Gastrocnemius medialis (tissue), 4 donors: Measurements from ENCODE around the gene PTGES2.

Source experiments
- CTCF ChIP-seq, 5 experiments: fragments of 450-650 bp in 3 of 5; fragments of 200-600 bp in 2 of 5; sonication (generic) in 2 of 5; IDR thresholded peaks in 4 of 5; conservative IDR thresholded peaks in 1 of 5; 1 replicate in 4 of 5; 2 replicates in 1 of 5; pipeline ENCODE4 v1.5.1; 2016 to 2019; ENCODE audit warnings: antibody characterized with exemption in 5 of 5, mild to moderate bottlenecking in 3 of 5, moderate library complexity in 3 of 5
- POLR2A ChIP-seq, 2 donors: fragments of 450-650 bp; IDR thresholded peaks; one replicate each; pipeline ENCODE4 v1.6.1; 2017; ENCODE audit warnings: antibody characterized with exemption in 2 of 2, mild to moderate bottlenecking in 2 of 2, moderate library complexity in 2 of 2

- TF ChIP-seq POLR2A (IDR thresholded peaks at IDR 0.05) (no peak), CTCF (IDR thresholded peaks at IDR 0.05 in 4 of 5, conservative IDR thresholded peaks at IDR 0.05 in 1 of 5) (no peak)
These were observed 39.7 kb upstream of the PTGES2 start for GRCh38 chr9:128167209-128167608.
